HEK293T (cell line): ENCODE data around the gene ACTR8.

Source experiments
- CTCF ChIA-PET: fragments of 350-600 bp; formaldehyde crosslinking; extraction: SDS; loops from one replicate; lab custom pipeline; 2021; ENCODE audit warnings: antibody characterized with exemption, inconsistent platforms; lab: Yijun Ruan, JAX
- POLR2A ChIA-PET: fragments of 350-600 bp; formaldehyde crosslinking; extraction: SDS; loops from one replicate; lab custom pipeline; 2020; ENCODE audit warnings: antibody characterized with exemption, inconsistent platforms; lab: Yijun Ruan, JAX
- DNase-seq: peaks from one replicate; pipeline ENCODE4 v3.0.0; 2012; ENCODE audit warnings: mixed read lengths; ENCODE audit errors: extremely low spot score
- ARNT ChIP-seq: fragments of 450-650 bp; IDR thresholded peaks from 2 replicates; pipeline ENCODE4 v1.6.1; 2017; ENCODE audit warnings: mild to moderate bottlenecking
- BHLHE40 ChIP-seq: fragments of 450-650 bp; IDR thresholded peaks from 2 replicates; pipeline ENCODE4 v1.6.1; 2016; ENCODE audit warnings: mild to moderate bottlenecking, moderate library complexity, borderline replicate concordance
- CTBP1 ChIP-seq: fragments of 450-650 bp; IDR thresholded peaks from 2 replicates; pipeline ENCODE4 v1.6.1; 2016; ENCODE audit warnings: borderline replicate concordance
- ELF4 ChIP-seq: fragments of 450-650 bp; IDR thresholded peaks from 2 replicates; pipeline ENCODE4 v1.6.1; 2017; ENCODE audit warnings: antibody characterized with exemption
- FOXA1 ChIP-seq: fragments of 450-650 bp; IDR thresholded peaks from 2 replicates; pipeline ENCODE4 v1.6.1; 2016; ENCODE audit warnings: mild to moderate bottlenecking
- FOXK2 ChIP-seq: fragments of 450-650 bp; IDR thresholded peaks from 2 replicates; pipeline ENCODE4 v1.6.1; 2016; ENCODE audit warnings: mild to moderate bottlenecking
- FOXM1 ChIP-seq: fragments of 450-650 bp; IDR thresholded peaks from 2 replicates; pipeline ENCODE4 v1.6.1; 2017; ENCODE audit warnings: mild to moderate bottlenecking, borderline replicate concordance
- HDGF ChIP-seq: fragments of 450-650 bp; IDR thresholded peaks from 2 replicates; pipeline ENCODE4 v1.6.1; 2017; ENCODE audit warnings: antibody characterized with exemption, borderline replicate concordance
- L3MBTL2 ChIP-seq: fragments of 450-650 bp; conservative IDR thresholded peaks from 2 replicates; pipeline ENCODE4 v1.6.1; 2016; ENCODE audit warnings: mild to moderate bottlenecking
- LEF1 ChIP-seq: fragments of 450-650 bp; IDR thresholded peaks from 2 replicates; pipeline ENCODE4 v1.6.1; 2017; ENCODE audit warnings: mild to moderate bottlenecking, borderline replicate concordance
- NFRKB ChIP-seq: fragments of 450-650 bp; IDR thresholded peaks from 2 replicates; pipeline ENCODE4 v1.6.1; 2016; ENCODE audit warnings: mild to moderate bottlenecking, moderate library complexity
- SP1 ChIP-seq: fragments of 450-650 bp; IDR thresholded peaks from 2 replicates; pipeline ENCODE4 v1.6.1; 2017
- SUZ12 ChIP-seq: fragments of 450-650 bp; IDR thresholded peaks from 2 replicates; pipeline ENCODE4 v1.6.1; 2016; ENCODE audit warnings: mild to moderate bottlenecking
- TARDBP ChIP-seq: fragments of 450-650 bp; IDR thresholded peaks from 2 replicates; pipeline ENCODE4 v1.6.1; 2016
- ZNF384 ChIP-seq: fragments of 450-650 bp; IDR thresholded peaks from 2 replicates; pipeline ENCODE4 v1.6.1; 2016
- TF ChIP-seq, protein P1 (sequence below): fragments of 450-650 bp; IDR thresholded peaks from 2 replicates; pipeline ENCODE4 v1.6.1; 2016

The ACTR8 gene

DNA sequence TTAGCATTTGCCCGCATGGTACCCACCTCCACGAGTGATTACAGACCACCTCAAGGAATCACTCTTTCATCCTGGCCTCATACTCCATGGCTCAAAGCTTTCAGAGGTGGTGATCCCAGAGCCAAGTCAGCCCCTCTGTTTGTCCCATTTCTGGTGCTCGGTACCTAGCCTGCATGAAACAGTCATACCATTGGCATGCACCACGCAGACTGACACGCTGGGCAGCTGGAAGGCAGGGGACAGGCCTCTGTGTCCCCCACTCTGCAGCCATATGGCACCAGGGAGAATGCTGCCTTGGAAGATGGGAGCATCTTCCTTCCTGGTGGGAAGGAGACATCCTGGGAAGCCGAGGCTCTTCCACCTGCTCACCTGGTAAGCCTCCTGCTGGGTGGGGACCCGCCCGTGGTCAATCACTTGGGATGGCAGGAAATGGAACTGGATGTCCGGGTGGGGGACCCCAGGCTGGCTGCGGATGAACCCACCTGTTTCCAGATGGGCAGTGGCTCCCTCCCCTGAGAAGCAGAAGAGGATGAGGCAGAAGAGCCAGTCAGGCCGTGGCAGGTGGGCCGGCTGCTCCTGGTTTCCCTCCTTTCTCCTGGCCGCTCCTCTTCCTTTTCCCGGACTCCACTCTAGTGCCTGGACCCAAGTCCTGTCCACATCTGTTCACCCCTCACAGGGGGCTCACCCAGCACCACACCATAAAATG is 62.6 kb downstream of the ACTR8 start:
- ChIA-PET CTCF (interaction anchor here (0.5 kb wide), 1 partner anchor 503 kb away, joined by 3 read pairs; no protein-coding TSS in a partner anchor), POLR2A (no interaction called here)
- TF ChIP-seq L3MBTL2, result no peak
- no peak for TF ChIP-seq FOXK2
- TF ChIP-seq CTBP1, result no peak
- no peak for TF ChIP-seq SP1
- TF ChIP-seq FOXA1, result no peak
- TF ChIP-seq NFRKB, result no peak
- no peak for TF ChIP-seq HDGF
- TF ChIP-seq FOXM1, result no peak
- no peak for TF ChIP-seq BHLHE40
- TF ChIP-seq ZNF384, result no peak
- no peak for TF ChIP-seq TARDBP
- TF ChIP-seq LEF1, result no peak
- TF ChIP-seq ARNT, result no peak
- TF ChIP-seq ELF4, result no peak
- no peak for DNase-seq

DNA sequence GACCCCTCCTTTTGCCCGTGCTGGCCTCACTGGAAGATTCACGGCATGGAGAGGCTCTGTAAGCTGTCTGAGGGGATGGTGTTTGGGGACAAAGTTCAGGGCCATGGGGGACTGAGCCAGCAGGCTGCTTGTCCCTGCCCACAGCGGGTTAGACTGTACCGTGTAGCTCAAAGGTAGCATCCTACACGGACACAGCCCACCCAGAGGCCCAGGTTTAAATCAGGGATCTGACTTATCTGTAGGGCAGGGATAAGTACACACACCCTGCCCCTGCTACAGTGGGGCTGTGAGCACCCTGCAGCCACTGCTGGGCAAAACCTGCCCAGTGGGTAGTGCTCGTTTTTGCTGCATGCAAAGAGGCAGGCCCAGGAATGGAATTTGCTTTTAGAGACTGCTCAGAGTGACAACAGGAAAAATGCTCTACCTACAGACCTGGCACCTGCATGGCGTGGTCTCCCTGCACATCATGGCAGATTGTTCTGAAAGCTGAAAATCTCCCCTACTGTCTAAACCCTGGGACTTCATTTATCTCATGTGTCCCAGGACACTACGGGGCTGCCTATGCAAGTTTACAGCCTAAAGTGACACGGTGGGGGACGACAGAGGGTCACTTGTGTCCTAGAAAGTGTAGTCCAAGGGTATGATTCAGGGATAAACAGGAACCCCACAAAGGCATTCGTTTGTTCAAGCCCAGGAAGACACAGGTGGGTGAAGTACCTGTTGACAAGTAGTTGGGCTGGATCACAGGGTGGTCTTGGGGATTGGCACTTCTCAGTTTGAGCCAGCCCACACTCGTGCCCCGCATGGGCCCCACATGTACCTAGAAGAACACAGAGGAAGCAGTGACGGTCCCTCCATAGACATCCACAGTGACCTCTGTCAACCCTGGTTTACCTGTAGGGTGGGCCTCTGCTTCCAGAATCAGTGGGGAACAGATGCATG is 63.5 kb downstream of the ACTR8 start:
- ChIA-PET POLR2A (interaction anchor here (1.1 kb wide), 1 partner anchor 23 kb away, joined by 3 read pairs; no protein-coding TSS in a partner anchor), CTCF (no interaction called here)

DNA sequence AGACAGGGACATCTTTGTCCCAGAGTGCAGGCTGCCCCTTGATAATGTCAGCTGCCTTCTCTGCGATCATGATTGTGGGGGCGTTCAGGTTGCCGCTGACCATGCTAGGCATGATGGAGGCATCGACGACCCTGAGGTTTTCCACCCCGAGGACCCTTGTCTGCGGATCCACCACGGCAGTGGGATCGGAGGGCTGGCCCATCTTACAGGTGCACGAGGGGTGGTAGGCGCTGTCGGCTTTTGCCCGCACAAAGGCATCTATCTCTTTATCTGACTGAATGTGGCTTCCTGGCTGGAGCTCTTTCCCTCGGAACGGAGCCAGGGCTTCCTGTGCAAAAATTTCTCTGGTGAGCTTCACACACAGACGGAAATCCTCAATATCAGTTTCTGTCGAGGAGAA is 64.1 kb downstream of the ACTR8 start:
- DNase-seq, result no peak
- ChIA-PET CTCF (no interaction called here), POLR2A (interaction anchor here (1.1 kb wide), 1 partner anchor 23 kb away, joined by 3 read pairs; no protein-coding TSS in a partner anchor)
- no peak for TF ChIP-seq ELF4

More for the DNA sequence above, 63.5 kb downstream of the ACTR8 start:
- DNase-seq, result no peak
- TF ChIP-seq ELF4 (no peak), FOXK2 (no peak), LEF1 (no peak), HDGF (no peak), FOXM1 (no peak), BHLHE40 (no peak), TARDBP (no peak), FOXA1 (no peak), ARNT (no peak), CTBP1 (no peak), L3MBTL2 (no peak), ZNF384 (no peak), SP1 (no peak), NFRKB (no peak), SUZ12 (no peak)
- TF ChIP-seq, protein P1, sequence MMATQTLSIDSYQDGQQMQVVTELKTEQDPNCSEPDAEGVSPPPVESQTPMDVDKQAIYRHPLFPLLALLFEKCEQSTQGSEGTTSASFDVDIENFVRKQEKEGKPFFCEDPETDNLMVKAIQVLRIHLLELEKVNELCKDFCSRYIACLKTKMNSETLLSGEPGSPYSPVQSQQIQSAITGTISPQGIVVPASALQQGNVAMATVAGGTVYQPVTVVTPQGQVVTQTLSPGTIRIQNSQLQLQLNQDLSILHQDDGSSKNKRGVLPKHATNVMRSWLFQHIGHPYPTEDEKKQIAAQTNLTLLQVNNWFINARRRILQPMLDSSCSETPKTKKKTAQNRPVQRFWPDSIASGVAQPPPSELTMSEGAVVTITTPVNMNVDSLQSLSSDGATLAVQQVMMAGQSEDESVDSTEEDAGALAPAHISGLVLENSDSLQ, result no peak

DNA sequence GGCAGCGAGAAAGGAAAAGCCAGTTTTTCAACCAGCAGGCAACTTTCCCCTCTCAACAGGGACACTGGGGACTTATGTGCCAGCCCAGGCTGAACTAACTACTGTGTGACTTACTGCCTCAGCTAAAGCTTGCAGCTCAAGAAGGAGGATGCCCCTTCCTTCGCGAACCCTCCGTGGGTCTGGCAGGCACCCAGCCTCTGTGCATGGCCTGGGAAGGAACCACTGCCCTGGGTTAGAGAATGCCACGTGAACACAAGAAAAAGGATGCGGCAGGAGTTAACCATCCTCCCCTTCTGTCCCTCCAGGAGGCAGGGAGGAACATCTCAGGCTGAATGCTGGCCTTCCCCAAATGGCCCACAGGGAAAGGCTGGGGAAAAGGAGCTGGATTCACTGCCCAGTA is 64.7 kb downstream of the ACTR8 start:
- CTCF ChIA-PET, result no interaction called here
- POLR2A ChIA-PET, result interaction anchor here (1.1 kb wide), 1 partner anchor 24 kb away, joined by 3 read pairs; no protein-coding TSS in a partner anchor
- no peak for DNase-seq
- TF ChIP-seq ELF4, result no peak
- no peak for TF ChIP-seq TARDBP
- TF ChIP-seq FOXK2, result no peak
- no peak for TF ChIP-seq HDGF
- TF ChIP-seq FOXA1, result no peak
- TF ChIP-seq CTBP1, result no peak
- no peak for TF ChIP-seq ARNT
- no peak for TF ChIP-seq FOXM1
- no peak for TF ChIP-seq ZNF384
- no peak for TF ChIP-seq BHLHE40
- TF ChIP-seq SUZ12, result no peak
- no peak for TF ChIP-seq NFRKB
